ENCODE results near the gene OR52E2.
"Not testable (repeated sequence)": the region's sequence is repeated elsewhere in the genome, so short reads cannot be mapped to it uniquely, and the experiment has no call there.

DNA sequence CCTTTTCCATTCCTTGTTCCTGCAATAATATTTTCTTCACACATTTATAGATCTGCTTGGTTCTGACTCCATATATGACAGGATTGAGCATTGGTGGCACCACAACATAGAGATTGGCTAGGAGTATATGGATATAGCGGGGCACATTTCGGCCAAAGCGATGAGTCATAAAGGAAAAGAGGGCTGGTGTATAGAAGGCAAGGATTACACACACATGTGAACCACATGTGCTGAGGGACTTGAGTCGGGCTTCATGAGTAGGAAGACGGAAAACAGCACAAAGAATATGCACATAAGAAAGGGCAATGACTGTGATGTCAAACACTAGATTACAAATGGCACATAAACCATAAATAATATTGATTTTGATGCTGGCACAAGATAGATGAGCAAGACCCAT lies 748 bp downstream of the OR52E2 start:
- TF ChIP-seq, protein P1, sequence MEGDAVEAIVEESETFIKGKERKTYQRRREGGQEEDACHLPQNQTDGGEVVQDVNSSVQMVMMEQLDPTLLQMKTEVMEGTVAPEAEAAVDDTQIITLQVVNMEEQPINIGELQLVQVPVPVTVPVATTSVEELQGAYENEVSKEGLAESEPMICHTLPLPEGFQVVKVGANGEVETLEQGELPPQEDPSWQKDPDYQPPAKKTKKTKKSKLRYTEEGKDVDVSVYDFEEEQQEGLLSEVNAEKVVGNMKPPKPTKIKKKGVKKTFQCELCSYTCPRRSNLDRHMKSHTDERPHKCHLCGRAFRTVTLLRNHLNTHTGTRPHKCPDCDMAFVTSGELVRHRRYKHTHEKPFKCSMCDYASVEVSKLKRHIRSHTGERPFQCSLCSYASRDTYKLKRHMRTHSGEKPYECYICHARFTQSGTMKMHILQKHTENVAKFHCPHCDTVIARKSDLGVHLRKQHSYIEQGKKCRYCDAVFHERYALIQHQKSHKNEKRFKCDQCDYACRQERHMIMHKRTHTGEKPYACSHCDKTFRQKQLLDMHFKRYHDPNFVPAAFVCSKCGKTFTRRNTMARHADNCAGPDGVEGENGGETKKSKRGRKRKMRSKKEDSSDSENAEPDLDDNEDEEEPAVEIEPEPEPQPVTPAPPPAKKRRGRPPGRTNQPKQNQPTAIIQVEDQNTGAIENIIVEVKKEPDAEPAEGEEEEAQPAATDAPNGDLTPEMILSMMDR (IDR thresholded peaks at IDR 0.05) = not testable (repeated sequence)
- TF ChIP-seq POLR2A (IDR thresholded peaks at IDR 0.05) = not testable (repeated sequence)

All from right lobe of liver (tissue), 4 donors.